Uterus (tissue), 4 donors: Measurements from ENCODE around the gene UPF1. TPM values are rescaled to one million over a fixed set of nuclear protein-coding genes. Genes with fewer than 3 reads are reported as not detected.

Experiments used
- DNase-seq, 2 donors: peaks; one replicate each; pipeline ENCODE4 v3.0.0-alpha.2; 2019 to 2020
- H3K27ac ChIP-seq, 2 donors: fragments of 200-600 bp; sonication (generic); 1 replicate in 1 of 2; 2 replicates in 1 of 2; pipeline ENCODE4 v1.5.1; 2016 to 2018
- H3K27me3 ChIP-seq, 2 donors: fragments of 200-600 bp; sonication (generic); one replicate each; pipeline ENCODE4 v1.5.1; 2018 to 2019; ENCODE audit warnings: control low read depth in 1 of 2
- H3K36me3 ChIP-seq, 2 donors: fragments of 200-600 bp; sonication (generic); one replicate each; pipeline ENCODE4 v1.5.1; 2019; ENCODE audit warnings: control low read depth in 1 of 2
- H3K4me1 ChIP-seq, 2 donors: fragments of 200-600 bp; sonication (generic); one replicate each; pipeline ENCODE4 v1.5.1; 2018 to 2019; ENCODE audit warnings: control low read depth in 1 of 2
- H3K4me3 ChIP-seq, 2 donors: fragments of 200-600 bp; sonication (generic); 1 replicate in 1 of 2; 2 replicates in 1 of 2; pipeline ENCODE4 v1.5.1; 2018 to 2019; ENCODE audit warnings: mild to moderate bottlenecking in 1 of 2
- H3K9me3 ChIP-seq, 2 donors: fragments of 200-600 bp; sonication (generic); one replicate each; pipeline ENCODE4 v1.5.1; 2019; ENCODE audit warnings: control low read depth in 1 of 2
- POLR2A ChIP-seq, 2 donors: fragments of 450-650 bp; IDR thresholded peaks; one replicate each; pipeline ENCODE4 v1.6.1; 2016; ENCODE audit warnings: antibody characterized with exemption in 2 of 2, mild to moderate bottlenecking in 1 of 2, moderate library complexity in 1 of 2
- intact Hi-C: fragments of 100-400 bp; cut with DNase I; formaldehyde crosslinking; loops from one replicate; pipeline ENCODE4 v1.15.1; 2023; ENCODE audit warnings: low total_unique reads
- total RNA-seq, 4 donors: library from RNA; depleted of rRNA in 3 of 4; stranded (reverse); fragments of >200 nt in 3 of 4; gene quantifications; one replicate each; pipeline versions ENCODE4 v1.1.0 to v1.2.4, GENCODE V29; 2014 to 2023
- TF ChIP-seq, protein P1 (sequence below), 4 experiments: fragments of 200-600 bp in 2 of 4; fragments of 450-650 bp in 2 of 4; sonication (generic) in 2 of 4; IDR thresholded peaks; one replicate each; pipeline ENCODE4 v1.5.1; 2016 to 2019; ENCODE audit warnings: antibody characterized with exemption in 4 of 4, mild to moderate bottlenecking in 2 of 4, moderate library complexity in 1 of 4
- donor health status: DM: yes; HTN: yes; CAD: no.

The UPF1 gene
- total RNA-seq, 4 donors from 2014 or later: 17.9 to 105 (median 43.7) TPM

- H3K36me3 ChIP-seq: no peaks in the 10 kb centered on the region
- no peak overlapping the region for H3K27ac ChIP-seq
- DNase-seq: no peak
- H3K4me3 ChIP-seq: no peak overlapping the region
- TF ChIP-seq, protein P1, sequence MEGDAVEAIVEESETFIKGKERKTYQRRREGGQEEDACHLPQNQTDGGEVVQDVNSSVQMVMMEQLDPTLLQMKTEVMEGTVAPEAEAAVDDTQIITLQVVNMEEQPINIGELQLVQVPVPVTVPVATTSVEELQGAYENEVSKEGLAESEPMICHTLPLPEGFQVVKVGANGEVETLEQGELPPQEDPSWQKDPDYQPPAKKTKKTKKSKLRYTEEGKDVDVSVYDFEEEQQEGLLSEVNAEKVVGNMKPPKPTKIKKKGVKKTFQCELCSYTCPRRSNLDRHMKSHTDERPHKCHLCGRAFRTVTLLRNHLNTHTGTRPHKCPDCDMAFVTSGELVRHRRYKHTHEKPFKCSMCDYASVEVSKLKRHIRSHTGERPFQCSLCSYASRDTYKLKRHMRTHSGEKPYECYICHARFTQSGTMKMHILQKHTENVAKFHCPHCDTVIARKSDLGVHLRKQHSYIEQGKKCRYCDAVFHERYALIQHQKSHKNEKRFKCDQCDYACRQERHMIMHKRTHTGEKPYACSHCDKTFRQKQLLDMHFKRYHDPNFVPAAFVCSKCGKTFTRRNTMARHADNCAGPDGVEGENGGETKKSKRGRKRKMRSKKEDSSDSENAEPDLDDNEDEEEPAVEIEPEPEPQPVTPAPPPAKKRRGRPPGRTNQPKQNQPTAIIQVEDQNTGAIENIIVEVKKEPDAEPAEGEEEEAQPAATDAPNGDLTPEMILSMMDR (IDR thresholded peaks at IDR 0.05): no peak
- no peak for TF ChIP-seq POLR2A (IDR thresholded peaks at IDR 0.05)
- H3K4me1 ChIP-seq: peaks cover 0 to 25% of the 10 kb centered on the region in 2 donors
- intact Hi-C loops: loop anchor here (10.0 kb wide), 1 partner anchor 387 kb away; no protein-coding TSS in a partner anchor
- H3K9me3 ChIP-seq: no peaks in the 10 kb centered on the region
- no peaks in the 10 kb centered on the region for H3K27me3 ChIP-seq
Measured at GRCh38 chr19:18841400-18841799, 9.6 kb downstream of the UPF1 start.

DNA sequence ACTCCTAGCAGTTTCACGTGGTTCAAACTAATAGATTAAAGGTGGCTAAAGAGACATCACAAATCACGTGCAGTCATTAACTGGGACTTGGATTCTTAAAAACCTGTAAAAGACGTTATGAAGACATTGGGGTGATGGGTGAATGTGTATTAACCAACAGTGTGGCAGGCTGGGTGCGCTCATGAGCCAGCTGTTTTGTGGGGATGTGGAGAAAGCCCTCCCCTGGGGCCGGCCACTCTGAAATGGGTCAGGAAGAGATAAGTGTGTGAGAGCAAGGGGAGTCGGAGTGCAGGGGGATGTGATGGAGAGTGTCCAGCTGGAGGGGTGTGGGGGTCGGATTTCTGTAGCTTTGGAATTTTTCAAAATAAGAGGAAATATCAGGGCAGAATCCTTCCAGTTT lies 10.4 kb downstream of the UPF1 start:
- peak in 1 of 2 donors; percentile 16 for DNase-seq
- no peak for TF ChIP-seq POLR2A (IDR thresholded peaks at IDR 0.05)
- TF ChIP-seq, protein P1 (IDR thresholded peaks at IDR 0.05): no peak
- Histone ChIP-seq H3K4me3 (no peak overlapping the region), H3K27me3 (no peaks in the 10 kb centered on the region), H3K9me3 (no peaks in the 10 kb centered on the region), H3K36me3 (no peaks in the 10 kb centered on the region), H3K27ac (no peak overlapping the region), H3K4me1 (peaks cover 5 to 32% of the 10 kb centered on the region in 2 donors)
- intact Hi-C loops: loop anchor here (10.0 kb wide), 1 partner anchor 387 kb away; no protein-coding TSS in a partner anchor

GRCh38 chr19:18843960-18844359 lies 12.2 kb downstream of the UPF1 start:
- intact Hi-C loops: loop anchor here (10.0 kb wide), 1 partner anchor 389 kb away; no protein-coding TSS in a partner anchor
- TF ChIP-seq POLR2A (IDR thresholded peaks at IDR 0.05): no peak
- TF ChIP-seq, protein P1 (IDR thresholded peaks at IDR 0.05): no peak
- H3K36me3 ChIP-seq: no peaks in the 10 kb centered on the region

GRCh38 chr19:18844806-18845329 lies 13.1 kb downstream of the UPF1 start:
- no peak overlapping the region for H3K4me3 ChIP-seq
- peaks cover 21 to 48% of the 10 kb centered on the region in 2 donors for H3K4me1 ChIP-seq
- intact Hi-C loops: loop anchor here (5.0 to 10.0 kb wide), 2 partner anchors 253 to 390 kb away; no protein-coding TSS in a partner anchor
- no peaks in the 10 kb centered on the region for H3K36me3 ChIP-seq
- DNase-seq: no peak
- no peaks in the 10 kb centered on the region for H3K27me3 ChIP-seq
- no peak overlapping the region for H3K27ac ChIP-seq
- H3K9me3 ChIP-seq: no peaks in the 10 kb centered on the region
- TF ChIP-seq, protein P1 (IDR thresholded peaks at IDR 0.05): no peak
- TF ChIP-seq POLR2A (IDR thresholded peaks at IDR 0.05): no peak

More at GRCh38 chr19:18843960-18844359, 12.2 kb downstream of the UPF1 start:
- peaks cover 14 to 46% of the 10 kb centered on the region in 2 donors for H3K4me1 ChIP-seq
- no peaks in the 10 kb centered on the region for H3K27me3 ChIP-seq
- DNase-seq: no peak
- no peaks in the 10 kb centered on the region for H3K9me3 ChIP-seq
- no peak overlapping the region for H3K4me3 ChIP-seq
- no peak overlapping the region for H3K27ac ChIP-seq

- TF ChIP-seq POLR2A (IDR thresholded peaks at IDR 0.05): no peak
- TF ChIP-seq, protein P1 (IDR thresholded peaks at IDR 0.05): no peak
- peak overlapping the region in 1 of 2 donors; percentile 75 for H3K27ac ChIP-seq
- no peaks in the 10 kb centered on the region for H3K36me3 ChIP-seq
- H3K4me3 ChIP-seq: no peak overlapping the region
- H3K27me3 ChIP-seq: no peaks in the 10 kb centered on the region
- DNase-seq: no peak
- peaks cover 31 to 58% of the 10 kb centered on the region in 2 donors for H3K4me1 ChIP-seq
- H3K9me3 ChIP-seq: no peaks in the 10 kb centered on the region
- intact Hi-C loops: loop anchor here (5.0 to 10.0 kb wide), 2 partner anchors 254 to 391 kb away; no protein-coding TSS in a partner anchor
Measured at GRCh38 chr19:18845961-18846360, 14.2 kb downstream of the UPF1 start.
